AG09309 (cell line): ENCODE data around the gene AMZ1.
"Not testable (repeated sequence)": the region's sequence is repeated elsewhere in the genome, so short reads cannot be mapped to it uniquely, and the experiment has no call there.

Experiments
- DNase-seq: peaks from one replicate; pipeline ENCODE4 v3.0.0-alpha.2; 2010; ENCODE audit warnings: low read depth
- H3K4me3 ChIP-seq: 2 replicates; pipeline ENCODE4 v1.5.1; 2011; ENCODE audit warnings: mild to moderate bottlenecking, low read depth, low read length, moderate library complexity; ENCODE audit not compliant: control insufficient read depth
- CTCF ChIP-seq: IDR thresholded peaks from 2 replicates; pipeline ENCODE4 v1.5.1; 2011; ENCODE audit warnings: mild to moderate bottlenecking, low read depth, low read length, inconsistent platforms; ENCODE audit not compliant: insufficient read depth, control insufficient read depth; ENCODE audit errors: missing control alignments

Gene AMZ1

GRCh38 chr7:2668401-2668800 is 19.6 kb upstream of the AMZ1 start:
- no peak overlapping the region for H3K4me3 ChIP-seq
- no peak for DNase-seq
- no peak for TF ChIP-seq CTCF

GRCh38 chr7:2670171-2670570 is 17.8 kb upstream of the AMZ1 start:
- no peak for DNase-seq
- TF ChIP-seq CTCF, result no peak
- H3K4me3 ChIP-seq, result no peak overlapping the region

GRCh38 chr7:2670720-2671391 is 17.1 kb upstream of the AMZ1 start:
- no peak for DNase-seq
- TF ChIP-seq CTCF, result peak; percentile 92

GRCh38 chr7:2673214-2673613 is 14.8 kb upstream of the AMZ1 start:
- DNase-seq, H3K4me3 ChIP-seq: not testable (repeated sequence)

More at GRCh38 chr7:2670720-2671391, 17.1 kb upstream of the AMZ1 start:
- H3K4me3 ChIP-seq, result no peak overlapping the region

- no peak for DNase-seq
- TF ChIP-seq CTCF, result no peak
- no peak overlapping the region for H3K4me3 ChIP-seq
Measured at GRCh38 chr7:2673934-2674333, 14.1 kb upstream of the AMZ1 start.

- no peak for DNase-seq
- TF ChIP-seq CTCF, result no peak
- no peak overlapping the region for H3K4me3 ChIP-seq
Measured at GRCh38 chr7:2675256-2675764, 12.7 kb upstream of the AMZ1 start.

- not testable (repeated sequence) for H3K4me3 ChIP-seq, DNase-seq
Measured at GRCh38 chr7:2676576-2676975, 11.4 kb upstream of the AMZ1 start.

GRCh38 chr7:2678454-2678853 is 9.5 kb upstream of the AMZ1 start:
- not testable (repeated sequence) for DNase-seq, H3K4me3 ChIP-seq

GRCh38 chr7:2679135-2680127 is 8.6 kb upstream of the AMZ1 start:
- H3K4me3 ChIP-seq, DNase-seq: not testable (repeated sequence)
